ENCODE measurements around the gene LRRC53.

The LRRC53 gene

GRCh38 chr1:74429580-74429979 lies 82.8 kb downstream of the LRRC53 start:
- no peak for DNase-seq

GRCh38 chr1:74427681-74428080 lies 84.7 kb downstream of the LRRC53 start:
- peak; percentile 77 for DNase-seq

DNA sequence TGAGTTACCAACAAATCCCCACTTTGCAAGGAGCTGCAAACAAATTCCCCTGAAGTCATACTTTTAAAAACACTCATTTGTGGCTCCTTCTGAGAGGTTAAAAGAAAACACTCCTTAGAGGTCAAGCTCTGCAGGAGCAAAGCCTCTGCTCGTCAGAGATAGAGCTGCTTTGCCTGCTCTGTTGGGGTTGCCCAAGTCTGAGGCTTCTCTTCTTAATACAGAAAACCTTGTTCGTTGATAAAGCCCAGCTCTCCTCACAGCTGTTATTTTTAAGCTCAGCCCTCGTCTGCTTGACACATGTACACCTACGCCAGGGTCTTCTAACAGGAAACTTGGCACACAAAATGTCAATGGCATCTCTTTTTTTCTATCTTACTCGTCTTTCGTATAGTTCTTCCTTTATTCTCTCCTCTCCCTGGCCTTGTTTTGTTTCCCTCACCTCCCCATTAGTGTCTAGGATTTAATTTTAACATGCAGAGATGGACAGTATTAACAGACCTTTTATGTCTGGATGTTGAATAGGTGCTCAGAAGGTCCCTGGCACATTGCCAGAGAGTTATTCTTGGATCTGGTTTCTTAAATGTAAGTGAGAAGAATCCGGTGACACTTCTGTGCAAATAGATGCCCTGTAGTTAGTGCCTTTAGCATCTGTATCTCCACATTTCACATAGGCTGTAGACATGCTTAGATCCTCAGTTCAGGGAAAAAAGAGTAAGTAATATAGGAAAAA lies 86.0 kb downstream of the LRRC53 start:
- DNase-seq: peak; percentile 0

DNA sequence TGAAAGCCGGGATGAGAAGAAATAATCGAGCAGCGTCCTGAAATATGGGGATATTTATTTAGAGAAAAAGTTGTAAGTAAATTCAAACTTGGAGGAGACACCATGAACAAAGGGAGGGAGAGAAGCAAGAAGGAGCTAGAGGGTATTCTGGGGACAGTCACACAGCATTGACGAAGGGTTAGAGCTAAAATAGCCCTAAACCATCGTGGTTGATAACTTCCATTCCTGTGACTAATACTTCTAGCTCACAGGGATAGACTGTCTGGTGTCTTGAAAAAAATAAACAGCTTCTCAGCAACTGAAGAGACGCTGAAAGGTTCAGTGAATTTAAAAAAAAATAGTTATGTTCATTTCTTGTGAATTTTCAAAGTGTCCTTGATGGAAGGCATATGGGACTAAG lies 86.7 kb downstream of the LRRC53 start:
- DNase-seq: peak; percentile 29

- DNase-seq: peak; percentile 27
These were observed 88.9 kb downstream of the LRRC53 start for GRCh38 chr1:74423471-74423870.

DNA sequence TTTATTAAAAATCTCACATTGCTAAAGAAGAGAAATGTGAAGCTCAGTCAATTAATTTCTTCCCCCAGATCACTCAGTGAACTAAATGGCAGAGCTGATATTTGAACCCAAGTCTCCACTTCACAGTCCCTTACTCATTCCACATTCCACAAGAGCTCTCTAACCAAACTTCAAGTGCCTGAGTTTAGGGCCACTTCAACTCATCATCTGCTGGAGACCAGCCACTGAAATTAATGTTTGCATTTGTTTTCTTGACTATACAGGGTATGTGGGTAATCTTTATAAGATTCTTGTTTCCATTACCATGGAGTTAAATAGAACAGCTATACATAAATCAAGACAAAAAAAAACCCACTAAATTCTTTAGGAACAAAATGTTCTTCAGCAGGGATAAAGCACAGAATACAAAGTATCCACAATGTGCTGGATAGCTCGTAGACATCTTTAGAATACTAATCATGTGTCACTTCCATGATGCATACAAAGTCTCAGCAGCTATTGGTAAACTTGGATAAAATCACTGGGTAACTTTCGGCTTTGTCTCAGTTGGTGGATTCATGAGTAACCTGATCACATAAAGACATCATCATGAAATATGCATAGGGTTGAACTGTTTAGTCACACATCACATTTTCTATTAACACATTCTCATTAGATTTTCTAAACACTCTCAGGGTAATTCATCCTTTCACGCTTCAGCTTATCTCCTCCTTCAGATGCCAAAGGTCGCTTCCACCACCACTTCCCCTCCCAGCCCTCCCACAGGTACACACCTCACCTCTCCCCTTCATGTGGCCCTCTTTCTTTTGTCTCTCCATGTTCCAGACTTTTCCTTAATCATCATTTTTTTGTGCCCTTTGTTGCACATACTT lies 89.8 kb downstream of the LRRC53 start:
- peak; percentile 23 for DNase-seq

GRCh38 chr1:74420467-74420866 lies 91.9 kb downstream of the LRRC53 start:
- DNase-seq: no peak

Data from fibroblast of upper back skin (primary cell).